HG02759 (cell line): ENCODE measurements around the gene PRF1.
"Not testable (repeated sequence)": the region's sequence is repeated elsewhere in the genome, so short reads cannot be mapped to it uniquely, and the experiment has no call there.

Experiments used
- ATAC-seq: cut with Tn5 transposase; IDR thresholded peaks from one replicate; pipeline ENCODE4 v1.9.1; 2021; ENCODE audit warnings: mild to moderate bottlenecking, moderate library complexity; ENCODE audit not compliant: unreplicated experiment

PRF1 gene

GRCh38 chr10:70595566-70596016 lies 7.0 kb downstream of the PRF1 start:
- ATAC-seq: no peak

GRCh38 chr10:70594161-70594560 lies 8.4 kb downstream of the PRF1 start:
- ATAC-seq: no peak

- ATAC-seq: no peak
These were observed 9.0 kb downstream of the PRF1 start for GRCh38 chr10:70593513-70593890.

GRCh38 chr10:70592746-70593512 lies 9.6 kb downstream of the PRF1 start:
- ATAC-seq: no peak

GRCh38 chr10:70592186-70592735 lies 10.3 kb downstream of the PRF1 start:
- no peak for ATAC-seq

GRCh38 chr10:70590655-70591416 lies 11.7 kb downstream of the PRF1 start:
- ATAC-seq: no peak

GRCh38 chr10:70589762-70590654 lies 12.5 kb downstream of the PRF1 start:
- no peak for ATAC-seq

- no peak for ATAC-seq
These were observed 13.5 kb downstream of the PRF1 start for GRCh38 chr10:70588859-70589570.

GRCh38 chr10:70588255-70588654 lies 14.3 kb downstream of the PRF1 start:
- ATAC-seq: no peak

GRCh38 chr10:70587045-70587658 lies 15.4 kb downstream of the PRF1 start:
- peak; percentile 62 for ATAC-seq

- ATAC-seq: no peak
These were observed 16.1 kb downstream of the PRF1 start for GRCh38 chr10:70586348-70586930.

- ATAC-seq: no peak
These were observed 16.9 kb downstream of the PRF1 start for GRCh38 chr10:70585578-70586169.

- ATAC-seq: no peak
These were observed 17.5 kb downstream of the PRF1 start for GRCh38 chr10:70584909-70585544.

- no peak for ATAC-seq
These were observed 18.2 kb downstream of the PRF1 start for GRCh38 chr10:70584366-70584765.

- ATAC-seq: no peak
These were observed 18.9 kb downstream of the PRF1 start for GRCh38 chr10:70583669-70584037.

GRCh38 chr10:70582793-70583668 lies 19.5 kb downstream of the PRF1 start:
- ATAC-seq: no peak

GRCh38 chr10:70581176-70581575 lies 21.4 kb downstream of the PRF1 start:
- not testable (repeated sequence) for ATAC-seq
